Activated naive CD4-positive, alpha-beta T cell (primary cell): ENCODE data around the gene CSF3R.
A peak's percentile ranks its signal among the peaks of the same experiment; 100 is the strongest.

Source experiments
- DNase-seq, 4 experiments: peaks; one replicate each; lab custom pipeline; 2025; lab: John Stamatoyannopoulos, UW

The CSF3R gene

DNA sequence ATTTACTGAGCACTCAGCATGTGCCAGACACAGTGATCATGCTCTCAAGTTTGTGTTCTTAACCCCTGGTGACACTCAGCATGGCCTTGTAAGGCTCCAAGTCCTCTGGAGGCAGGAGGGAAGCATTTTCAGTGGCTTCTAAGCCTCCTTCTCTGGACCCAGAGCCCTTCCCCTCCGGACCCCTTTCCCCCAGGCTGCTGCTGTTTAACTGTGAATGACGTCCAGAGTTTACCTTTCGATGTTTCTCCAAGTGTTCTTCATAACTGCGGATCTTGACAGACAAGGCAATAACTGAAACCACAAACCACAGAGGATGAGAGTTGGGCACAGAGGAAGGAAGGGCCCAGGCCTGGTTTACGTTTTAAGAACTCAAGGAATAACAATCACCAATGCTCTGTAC is 25.0 kb downstream of the CSF3R start:
- no peak for DNase-seq

DNA sequence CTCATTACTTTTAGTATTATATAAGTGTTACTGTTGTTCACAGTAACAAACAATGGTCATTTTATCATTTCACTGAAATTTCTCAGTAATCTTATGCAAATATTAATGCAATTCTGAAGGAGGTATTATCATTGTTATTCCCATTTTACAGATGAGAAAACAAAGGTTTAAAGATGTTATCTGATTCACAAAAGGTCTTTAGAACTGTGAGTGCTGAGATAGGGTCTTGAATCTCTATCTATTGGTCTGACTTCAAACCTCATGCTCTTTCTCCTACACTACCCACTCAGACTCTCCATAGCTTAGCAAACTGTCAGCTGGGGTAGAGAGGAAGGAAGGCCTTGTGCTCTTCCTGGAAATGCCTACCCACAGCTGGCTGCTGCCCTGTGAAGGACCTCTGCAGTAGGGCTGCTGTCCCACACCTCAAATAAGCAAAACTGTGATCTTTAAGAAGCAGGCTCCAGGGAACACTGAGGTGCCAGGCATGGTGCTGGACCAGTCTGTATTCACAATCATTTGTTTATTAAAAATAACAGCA is 26.3 kb downstream of the CSF3R start:
- DNase-seq = no peak

DNA sequence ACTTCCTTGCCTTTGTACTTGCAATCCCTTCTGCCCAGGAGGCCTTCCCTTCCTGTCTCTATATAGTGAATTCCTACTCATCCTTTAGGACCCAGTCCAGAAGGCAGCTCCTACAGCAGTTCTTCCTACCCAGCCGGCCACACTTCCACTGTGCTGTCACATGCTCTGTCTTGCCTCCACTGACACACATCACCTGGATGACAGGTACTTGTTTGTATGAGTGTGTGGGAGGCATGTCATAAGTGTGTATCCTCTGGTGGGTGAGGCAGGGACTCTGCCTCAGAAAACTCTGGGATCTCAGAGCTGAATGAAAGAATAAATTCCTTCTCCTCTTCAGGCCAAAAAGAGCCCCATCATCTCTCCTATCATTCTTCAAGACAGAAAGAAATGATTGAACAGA is 27.3 kb downstream of the CSF3R start:
- no peak for DNase-seq

DNA sequence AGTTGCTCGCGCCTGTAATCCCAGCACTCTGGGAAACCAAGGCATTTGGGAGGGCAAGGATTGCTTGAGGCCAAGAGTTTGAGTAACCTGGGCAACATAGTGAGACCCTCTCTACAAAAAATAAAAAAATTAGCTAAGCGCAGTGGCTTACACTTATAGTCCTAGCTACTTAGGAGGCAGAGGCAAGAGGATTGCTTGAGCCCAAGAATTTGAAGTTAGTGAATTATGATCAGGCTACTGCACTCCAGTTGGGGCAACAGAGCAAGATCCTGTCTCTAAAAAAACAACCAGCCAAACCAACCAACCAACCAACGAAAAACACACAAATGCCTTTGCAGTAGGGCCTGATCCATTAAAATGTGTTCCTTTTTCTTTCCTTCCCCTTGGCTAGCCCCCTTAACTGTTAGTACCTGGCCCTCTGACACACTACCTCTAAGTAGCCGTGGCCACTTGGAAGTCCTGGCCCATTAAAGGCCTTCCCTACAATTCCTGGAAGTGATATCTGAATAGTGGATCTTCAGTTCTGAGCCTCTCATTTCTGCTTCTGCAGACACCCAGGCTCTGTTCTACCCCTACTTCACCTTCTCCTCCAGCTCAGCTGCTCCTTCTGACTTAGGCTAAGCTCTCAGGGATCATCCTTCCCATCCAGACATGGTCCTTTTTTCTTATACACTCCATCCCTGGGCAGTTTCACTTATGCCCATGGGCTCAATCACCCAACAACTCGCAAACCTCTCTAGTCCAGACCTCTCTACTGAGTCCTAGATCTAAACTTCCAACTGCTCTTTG is 28.9 kb downstream of the CSF3R start:
- DNase-seq = no peak

DNA sequence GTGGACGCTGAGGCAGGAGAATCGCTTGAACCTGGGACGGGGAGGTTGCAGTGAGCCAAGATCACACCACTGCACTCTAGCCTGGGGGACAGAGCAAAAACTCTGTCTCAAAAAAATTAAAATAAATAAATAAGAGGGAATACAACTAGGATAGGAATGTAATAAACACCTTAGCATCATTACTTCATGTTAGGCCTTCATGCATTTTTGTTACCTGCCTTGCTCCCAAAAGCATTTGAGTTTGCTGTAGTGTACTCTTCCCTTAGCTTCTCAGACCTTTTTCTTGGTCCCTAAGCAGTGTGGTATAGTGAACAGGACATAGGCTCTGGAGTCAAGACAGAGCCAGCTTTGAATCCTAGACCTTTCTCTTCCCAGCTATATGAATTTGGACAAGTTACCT is 29.7 kb downstream of the CSF3R start:
- no peak for DNase-seq

DNA sequence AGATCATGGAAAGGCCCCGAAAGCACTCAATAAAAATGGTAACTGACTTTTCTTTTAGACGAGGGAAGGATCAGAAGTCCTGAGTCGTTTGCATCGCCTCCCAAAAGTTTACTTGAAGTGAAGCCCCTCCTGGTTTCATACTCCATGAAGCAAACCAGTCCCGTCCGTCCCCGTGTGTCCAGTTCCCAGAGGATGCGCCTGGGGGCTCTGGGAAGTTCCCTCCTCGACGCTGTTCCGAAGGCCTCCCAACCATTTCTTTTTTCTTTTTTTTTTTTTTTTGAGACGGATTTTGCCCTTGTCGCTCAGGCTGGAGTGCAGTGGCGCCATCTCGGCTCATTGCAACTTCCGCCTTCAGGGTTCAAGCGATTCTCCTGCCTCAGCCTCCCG is 31.8 kb downstream of the CSF3R start:
- no peak for DNase-seq

DNA sequence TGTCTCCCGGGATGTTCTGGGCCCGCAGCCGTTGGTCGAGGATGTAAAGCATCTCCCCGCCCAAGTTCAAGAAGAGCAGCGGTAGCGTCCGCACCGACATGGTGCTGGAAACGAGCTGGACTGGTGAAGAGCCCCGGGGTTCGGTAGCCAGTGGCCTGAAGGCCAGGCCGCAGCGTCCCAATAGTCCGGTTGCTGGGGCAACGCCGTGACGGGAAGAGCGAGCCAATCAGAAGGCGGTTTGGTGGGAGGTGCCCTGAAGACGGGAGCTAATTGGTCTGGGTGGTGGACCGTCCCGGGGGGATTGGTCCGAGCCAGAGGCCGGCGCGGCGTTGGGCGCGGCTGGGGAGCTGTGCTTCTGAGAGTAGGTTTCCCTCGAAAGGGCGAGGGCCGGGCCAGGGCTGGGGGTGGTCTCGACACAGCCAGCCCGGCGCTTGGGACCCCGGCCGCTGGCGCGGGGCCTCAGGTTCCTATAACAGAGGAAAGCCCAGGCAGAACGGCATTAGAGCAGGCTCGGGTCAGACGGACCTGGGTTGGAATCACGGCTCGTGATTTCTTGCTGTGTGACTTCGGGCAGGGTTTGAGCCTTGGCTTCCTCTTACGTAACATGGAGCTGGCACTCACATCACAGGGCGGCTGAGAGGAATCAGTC is 32.3 kb downstream of the CSF3R start, which contains the start of gene OSCP1:
OSCP1 (minus strand) TSS at position 182 of the 649 bp plus-strand sequence; CDS start at position 100, 82 bp downstream.
- DNase-seq = peak; percentile 62 to 72 (median 66)

DNA sequence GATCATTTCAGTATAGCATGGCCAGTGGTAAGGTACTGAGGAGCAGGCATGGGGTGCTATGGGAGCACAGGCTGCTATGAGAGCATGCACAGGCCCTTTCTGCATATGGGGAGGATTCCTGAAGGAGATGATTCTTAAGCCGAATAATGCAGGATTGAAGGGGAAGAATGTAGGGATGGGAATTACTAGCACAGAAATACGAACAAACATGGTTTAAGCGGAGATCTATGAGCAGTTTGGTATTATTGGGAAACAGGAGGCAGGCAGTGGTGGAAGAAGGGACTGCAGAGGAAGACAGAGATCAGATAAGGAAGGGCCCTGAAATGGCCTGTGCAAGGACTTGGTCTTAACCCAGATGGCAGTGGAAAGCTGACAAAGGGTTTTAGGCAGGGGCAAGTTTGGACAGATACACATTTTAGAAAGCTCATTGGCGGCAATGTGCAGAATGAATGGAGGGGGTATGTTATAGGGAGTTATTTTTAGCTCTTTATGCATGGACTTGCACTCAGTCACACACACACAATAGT is 34.1 kb downstream of the CSF3R start:
- DNase-seq = no peak

DNA sequence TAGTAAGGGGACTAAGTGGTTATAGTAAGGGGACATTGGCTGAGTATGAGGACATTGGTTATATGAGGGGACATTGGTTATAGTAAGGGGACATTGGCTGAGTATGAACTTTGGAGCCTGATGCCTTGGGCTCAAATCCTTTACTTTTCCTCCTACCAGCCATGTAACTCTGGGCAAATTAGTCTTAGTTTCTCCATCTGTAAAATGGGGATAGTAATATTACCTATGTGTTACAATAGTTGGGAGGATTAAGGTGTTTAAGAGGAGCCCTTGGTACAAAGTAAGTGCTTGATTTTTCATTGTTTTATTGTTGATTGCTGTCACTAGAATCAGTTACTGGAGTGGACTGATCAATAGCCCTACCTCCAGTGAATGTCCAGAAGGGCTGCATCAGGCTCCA is 35.3 kb downstream of the CSF3R start:
- no peak for DNase-seq

DNA sequence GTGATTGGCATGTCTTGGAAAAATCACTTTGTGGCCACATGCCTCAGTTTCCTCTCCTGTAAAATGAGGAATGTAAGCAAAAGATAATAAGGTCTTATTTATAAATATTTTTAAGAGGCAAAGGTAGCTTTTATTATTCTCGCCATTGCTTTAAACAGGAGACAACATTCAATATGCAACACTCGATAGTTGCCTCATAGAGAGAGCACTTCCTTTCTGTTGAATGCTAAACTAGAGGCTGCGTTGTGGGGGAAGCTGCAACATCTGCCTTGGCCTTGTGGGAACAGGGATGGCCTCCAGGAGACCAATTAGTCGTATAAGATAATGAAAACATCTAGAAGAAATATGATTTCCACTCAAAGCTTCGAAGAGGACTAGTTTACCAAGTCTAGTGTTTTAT is 36.0 kb downstream of the CSF3R start:
- no peak for DNase-seq

DNA sequence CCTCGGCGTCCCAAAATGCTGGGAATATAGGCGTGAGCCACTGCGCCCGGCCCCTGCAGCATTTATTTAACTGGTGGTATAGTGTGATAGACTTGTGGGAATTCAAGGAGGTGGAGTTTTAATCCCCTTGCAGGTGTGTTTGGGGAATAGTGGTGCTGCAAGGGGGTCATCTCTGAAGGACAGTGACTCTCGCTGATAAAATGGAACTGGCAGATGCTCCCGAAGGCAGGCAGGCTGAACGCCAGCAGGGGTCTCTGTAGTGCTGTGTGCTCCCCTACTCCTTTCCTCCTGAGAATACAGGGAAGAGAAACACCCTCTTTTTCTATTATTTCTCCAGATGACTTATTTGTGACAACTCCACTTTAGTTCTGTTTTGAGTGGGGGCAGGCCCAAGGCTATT is 36.4 kb downstream of the CSF3R start:
- no peak for DNase-seq

DNA sequence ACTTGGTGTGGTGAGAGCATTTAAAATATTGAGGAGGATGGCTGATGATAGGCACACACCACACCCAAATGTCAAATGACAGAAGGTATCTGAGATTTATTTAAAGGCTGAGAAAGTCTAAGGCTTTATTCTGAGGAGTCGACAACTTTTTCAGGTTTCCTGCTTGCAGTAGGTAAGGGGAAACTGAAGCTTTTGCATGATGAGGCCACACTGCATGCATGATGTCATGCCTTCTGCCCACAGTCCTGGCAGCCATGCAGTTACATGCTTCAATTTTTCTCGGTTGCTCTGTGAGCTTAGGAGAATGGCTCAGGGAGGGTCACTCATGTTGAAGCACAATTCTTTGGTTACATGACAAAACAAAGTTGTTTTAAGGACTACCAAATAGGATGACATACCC is 39.4 kb downstream of the CSF3R start:
- DNase-seq = no peak

DNA sequence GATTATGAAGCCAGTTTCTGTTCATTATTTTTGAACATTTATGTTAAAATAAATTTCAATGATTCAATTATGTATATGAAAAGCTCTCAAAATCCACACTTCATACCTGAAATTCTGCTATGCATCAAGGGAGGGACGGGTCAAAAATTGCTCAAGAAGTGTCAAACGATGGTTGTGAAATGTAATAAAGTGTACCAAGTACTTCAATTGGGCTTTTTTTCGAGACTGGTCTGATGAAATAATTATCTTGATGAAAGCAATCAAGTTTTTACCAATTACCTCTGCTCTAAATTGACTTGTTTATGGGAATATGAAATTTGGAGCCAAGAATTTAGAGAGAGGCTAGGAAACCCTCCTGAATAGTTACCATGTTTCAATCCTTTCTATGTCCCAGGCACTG is 40.4 kb downstream of the CSF3R start:
- no peak for DNase-seq

DNA sequence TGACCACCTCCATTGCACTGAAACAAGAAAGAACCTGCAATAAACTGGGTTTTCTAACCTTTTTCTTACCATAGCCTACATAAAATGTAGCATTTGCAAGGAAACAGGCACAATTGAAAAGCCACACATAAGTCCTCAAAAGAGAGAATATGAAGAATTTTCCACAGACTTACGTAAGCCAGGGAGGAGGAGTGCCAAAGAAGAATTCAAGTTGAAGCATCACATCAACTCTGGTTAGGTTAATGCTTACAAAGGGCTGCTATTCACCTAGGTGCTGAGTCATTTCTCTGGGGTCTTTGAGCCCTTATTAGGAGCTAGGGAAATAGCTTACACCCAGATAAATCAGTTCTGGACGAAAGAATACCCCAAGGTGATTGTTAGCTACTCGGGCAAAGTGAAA is 42.1 kb downstream of the CSF3R start:
- no peak for DNase-seq

DNA sequence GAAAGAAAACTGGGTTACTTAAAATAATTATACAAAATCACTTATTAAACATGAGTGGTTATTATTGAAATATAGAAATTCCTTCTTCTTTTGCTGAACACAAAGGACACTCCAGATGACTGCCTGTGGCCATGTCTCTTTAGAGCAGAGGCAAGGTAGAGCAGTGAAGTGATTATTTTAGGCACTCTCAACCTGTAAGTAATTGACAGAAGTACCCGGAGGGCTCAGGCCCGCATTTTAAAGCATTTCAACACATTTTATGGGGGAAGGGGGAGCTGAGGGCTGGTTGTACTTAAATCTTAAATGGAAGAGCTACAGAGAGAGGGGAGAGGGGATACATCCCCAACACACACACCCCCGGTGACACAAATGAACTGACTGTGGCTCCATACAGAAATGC is 42.7 kb downstream of the CSF3R start:
- no peak for DNase-seq

DNA sequence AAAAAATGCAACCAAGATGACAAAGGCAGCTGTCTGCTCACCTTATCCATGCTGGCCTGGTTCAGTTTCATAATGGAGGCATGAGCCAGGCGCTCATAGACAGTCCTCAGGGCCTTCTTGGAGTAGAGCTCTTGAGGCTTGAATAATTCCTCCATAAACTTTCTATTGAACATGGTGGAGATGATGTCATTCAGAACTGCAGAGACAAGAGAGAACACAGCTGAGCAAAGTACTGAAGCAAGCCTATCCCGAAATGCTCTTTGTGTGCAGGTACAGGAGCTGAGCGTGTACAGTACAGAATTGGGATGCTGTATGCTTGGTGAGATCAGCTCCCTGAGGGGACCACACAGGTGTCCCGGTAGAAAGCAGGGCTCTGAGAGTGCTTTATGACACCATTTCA is 44.0 kb downstream of the CSF3R start:
- DNase-seq = no peak

DNA sequence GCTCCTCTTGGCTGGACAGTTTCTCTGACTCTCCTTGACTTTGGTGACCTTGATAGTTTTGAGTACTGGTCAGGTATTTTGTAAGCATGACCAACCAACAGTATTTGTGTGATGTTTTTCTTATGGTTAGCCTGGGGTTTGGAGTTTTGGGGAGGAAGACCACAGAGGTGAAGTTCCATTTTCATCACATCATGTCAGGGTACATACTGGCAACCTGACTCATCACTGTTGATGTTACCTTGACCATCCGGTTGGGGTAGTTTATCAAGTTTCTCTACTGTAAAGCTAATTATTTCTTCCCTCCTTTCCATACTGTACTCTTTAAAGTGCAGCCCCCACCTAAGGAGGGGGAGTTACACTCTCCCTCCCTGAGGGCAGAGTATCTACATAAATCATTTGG is 45.9 kb downstream of the CSF3R start:
- DNase-seq = no peak

DNA sequence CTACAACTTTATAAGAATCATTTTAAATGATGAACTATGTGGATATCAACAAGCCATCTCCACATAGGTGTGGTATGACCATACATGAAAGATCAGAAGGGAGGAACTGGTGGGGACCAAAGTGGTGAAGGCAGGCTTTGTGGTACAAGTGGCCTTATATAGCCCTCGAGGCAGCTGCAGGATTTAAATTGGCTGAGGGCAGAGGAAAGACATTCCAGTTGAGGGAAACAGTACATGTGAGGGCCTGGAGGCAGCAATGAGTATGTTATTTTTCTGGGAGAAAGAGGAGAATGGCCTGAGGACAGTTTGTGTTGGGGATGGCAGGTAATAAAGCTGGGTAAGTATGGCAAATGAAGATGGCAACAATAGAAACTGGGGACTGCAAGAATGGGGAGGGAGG is 49.6 kb downstream of the CSF3R start:
- DNase-seq = no peak

DNA sequence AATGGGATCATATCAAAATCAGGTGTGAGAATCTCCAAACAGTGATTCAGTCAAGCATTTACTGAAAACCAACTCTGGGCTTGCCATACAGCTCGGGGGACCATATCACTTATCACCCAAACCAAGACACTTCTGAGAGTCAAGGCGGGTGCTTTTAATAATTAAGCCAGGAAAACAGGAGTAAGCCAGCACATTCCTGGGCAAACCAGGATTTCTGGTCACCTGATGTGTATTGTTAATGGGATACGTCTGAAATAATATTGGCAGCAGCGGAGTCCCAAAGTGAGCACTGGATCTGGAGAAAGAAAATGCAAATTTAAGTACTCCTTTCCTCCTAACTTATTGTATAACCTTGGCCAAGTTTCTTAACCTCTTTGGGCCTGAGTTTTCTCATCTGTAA is 50.1 kb downstream of the CSF3R start:
- DNase-seq = no peak

DNA sequence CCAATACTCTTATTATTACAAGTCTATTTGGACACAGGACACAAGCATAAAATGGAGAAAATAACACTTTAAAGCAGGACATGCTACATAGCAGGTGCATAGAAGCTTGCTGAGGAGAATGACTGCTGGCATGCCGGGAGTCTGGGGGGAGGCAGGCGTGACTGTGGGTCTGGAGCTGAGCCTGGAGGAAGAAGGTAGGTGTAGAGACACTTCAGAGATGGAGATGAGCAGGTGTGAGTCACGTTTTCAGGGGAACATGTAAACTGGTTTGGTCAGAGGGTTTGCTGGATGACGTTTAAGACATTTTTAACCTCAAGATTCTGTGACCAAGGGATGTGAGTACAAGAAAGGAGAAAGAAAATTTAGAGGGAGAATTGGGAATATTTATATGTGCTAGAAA is 56.9 kb downstream of the CSF3R start:
- no peak for DNase-seq

DNA sequence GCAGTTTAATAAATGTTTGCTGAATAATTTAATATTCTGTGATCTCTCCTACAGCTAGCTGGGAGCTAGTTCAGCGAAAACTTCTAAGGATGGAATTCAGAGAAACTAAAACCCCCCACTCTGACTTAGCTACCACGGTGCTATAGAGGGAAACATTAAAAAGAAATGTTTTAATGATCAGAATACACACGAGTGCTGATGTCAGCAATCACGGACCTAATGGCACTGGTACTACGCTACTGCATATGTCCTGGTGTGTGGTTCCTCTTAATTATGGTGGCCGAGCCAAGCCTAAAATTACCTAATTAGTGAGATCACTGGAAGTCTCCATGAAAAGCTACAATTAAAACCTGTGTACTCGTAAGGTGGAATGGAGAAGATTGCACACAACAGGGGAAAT is 61.1 kb downstream of the CSF3R start:
- DNase-seq = no peak

DNA sequence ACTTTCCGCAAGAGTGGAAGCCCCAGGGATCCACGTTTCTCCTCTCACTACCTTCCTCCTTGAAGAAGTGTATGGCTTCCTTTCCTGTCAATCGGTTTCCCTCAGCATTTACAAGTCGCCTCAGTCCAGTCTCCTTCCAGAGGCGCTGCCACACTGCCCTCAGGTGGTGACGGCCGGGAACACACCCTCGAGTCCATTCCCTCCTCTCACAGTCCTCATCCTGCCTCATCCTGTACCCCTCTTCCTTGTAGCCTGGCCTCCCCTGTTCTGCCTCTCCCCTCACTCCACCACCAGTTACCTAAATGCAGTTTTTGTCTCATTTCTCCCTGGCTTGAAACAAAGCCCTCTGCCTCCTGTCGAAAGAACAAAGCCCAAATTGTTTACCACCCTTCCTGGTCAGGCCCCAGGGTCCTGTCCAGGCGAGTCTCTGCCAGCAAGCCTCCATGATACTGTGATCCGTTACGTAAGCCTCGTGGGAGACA is 61.8 kb downstream of the CSF3R start:
- peak; percentile 87 to 93 (median 91) for DNase-seq

DNA sequence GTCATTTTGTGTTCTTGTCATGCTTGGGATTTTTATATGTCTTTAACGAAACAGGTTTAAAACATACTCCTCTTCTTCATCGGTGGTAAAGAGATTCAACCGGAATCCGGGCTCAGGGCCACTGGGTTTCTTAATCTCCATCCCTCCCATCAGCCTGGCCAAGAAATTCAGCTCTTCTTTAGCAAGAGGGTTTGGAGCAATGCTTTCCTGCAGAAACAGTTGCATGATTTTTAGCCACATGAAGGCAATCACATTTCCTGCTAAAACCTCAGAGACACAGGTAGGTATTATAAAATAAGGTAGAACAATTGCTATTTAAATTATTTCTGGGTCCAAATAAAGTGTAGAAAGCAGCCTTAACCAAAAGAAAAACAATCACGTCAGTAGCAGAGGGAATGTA is 62.3 kb downstream of the CSF3R start:
- no peak for DNase-seq
